HG03139 (cell line): ENCODE measurements around the gene GSX1.

Experiments
- ATAC-seq: cut with Tn5 transposase; IDR thresholded peaks from one replicate; pipeline ENCODE4 v1.9.1; 2021; ENCODE audit not compliant: unreplicated experiment

Gene GSX1

DNA sequence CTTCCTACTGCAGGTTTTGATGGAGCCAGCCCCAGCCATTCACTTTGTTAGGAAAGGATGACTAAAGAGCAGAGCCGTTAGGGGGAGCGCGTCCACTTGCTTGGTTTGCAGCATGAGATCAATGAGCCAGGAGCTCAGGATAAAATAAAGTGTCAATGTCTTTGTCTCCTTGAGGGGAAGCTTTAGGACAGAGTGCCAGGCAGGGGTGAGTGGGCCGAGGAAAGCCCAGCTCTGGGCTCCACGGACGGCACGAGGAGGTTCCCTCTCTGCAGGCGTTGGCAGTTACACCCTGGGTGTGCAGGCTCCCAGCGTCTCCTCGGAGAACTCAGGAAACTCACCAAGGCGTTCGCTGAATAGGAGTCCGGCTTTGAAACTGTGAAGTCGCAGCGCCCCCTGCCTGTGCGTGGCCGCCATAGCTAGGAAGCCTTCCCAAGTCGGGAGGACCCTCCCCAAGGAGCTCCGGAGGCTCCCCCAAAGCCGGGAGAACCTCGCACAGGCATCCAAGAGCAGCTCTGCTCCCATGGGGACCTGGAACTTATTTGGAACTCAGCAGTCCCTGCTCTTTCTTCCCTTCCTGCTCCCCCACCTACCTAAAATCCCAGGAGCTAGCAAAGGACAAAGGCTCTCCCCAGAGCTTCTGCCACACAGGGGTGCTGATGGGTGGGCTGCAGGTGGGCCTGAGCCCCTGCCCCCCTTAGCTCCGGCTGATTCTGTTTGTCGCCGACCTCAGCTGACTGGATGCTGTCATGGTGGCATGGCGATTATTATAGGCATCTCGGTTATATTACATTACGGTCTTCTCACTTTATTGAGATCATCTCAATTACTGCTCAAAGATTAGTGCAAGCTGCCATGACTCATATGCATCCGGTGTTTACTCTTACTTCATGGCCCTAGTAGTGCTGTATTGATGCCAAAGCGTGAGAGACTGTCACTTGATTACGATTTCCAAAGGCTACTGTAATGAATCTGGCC lies 34.4 kb downstream of the GSX1 start:
- no peak for ATAC-seq

DNA sequence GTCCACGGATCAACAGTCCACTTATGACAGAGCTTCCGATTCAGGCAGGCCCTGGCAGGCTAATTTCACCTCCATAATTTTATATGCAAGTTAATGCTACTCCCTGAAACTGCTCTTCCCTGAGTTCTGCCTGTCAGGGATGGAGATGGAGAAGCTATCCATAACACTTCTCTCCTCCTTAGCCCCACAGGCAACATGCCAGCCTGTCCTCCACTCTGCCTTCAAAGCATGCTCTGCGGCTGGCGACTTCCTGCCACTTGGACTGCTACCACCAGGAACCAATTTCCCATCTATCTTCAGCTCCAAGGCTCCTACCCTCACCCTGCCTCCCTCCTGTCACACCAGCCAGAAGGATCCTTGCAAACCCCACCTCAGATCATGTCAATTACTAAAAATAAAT lies 35.4 kb downstream of the GSX1 start:
- no peak for ATAC-seq

DNA sequence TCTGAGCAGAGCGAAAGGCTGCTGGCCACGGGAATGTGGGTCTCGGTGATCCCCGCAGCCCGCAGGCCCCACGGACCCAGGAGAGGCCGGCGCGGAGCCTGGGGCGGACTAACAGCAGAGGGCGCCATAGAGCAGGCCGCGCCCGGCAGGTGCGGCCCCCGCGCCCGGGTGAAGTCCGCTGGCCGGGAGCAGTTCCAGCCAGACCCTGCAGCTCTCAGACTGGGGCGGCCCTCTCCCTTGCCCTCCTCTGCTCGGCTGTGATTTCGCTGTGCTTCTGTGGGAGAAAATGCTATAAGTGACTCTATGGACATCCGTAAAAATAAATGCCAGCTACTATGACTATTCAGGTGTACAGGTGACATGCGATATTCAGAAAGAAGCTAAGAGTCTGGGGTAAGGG lies 37.7 kb downstream of the GSX1 start:
- no peak for ATAC-seq

DNA sequence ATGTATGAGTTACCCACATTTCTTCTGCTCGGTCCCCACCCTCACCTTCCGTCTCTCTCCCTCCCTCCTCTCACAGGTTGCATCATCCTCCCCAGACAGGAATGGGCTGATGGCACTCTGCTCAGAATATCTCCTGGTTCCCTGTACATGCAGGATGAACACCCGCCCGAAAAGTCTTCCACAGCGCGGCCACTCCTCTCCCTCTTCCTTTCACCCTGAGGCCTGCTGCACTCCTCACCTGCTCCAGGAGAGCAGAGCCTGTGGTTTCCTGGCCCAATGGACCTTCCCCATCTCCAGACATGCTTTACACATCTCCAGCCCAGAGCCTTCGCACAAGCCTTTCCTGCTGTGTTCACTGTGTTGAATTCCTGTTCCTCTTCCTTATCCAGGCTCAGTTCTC lies 40.9 kb downstream of the GSX1 start:
- ATAC-seq = no peak

DNA sequence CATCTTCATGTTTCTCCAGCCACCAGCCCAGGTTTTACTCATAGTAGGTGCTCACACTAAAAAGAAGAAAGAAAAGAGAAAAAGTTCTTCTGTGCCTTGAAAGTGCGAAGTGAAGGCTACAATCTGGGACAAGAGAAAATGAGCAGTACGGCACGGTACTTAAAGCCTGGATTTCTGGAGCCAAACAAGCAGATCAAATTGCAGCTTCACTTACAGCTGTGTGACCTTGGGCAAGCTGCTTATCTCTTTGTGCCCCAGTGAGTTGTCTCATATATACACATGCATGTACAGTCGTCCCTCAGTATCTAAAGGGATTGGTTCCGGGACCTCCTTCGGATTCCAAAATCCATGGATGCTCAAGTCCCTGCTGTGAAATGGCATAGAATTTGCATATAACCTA lies 41.8 kb downstream of the GSX1 start:
- no peak for ATAC-seq

DNA sequence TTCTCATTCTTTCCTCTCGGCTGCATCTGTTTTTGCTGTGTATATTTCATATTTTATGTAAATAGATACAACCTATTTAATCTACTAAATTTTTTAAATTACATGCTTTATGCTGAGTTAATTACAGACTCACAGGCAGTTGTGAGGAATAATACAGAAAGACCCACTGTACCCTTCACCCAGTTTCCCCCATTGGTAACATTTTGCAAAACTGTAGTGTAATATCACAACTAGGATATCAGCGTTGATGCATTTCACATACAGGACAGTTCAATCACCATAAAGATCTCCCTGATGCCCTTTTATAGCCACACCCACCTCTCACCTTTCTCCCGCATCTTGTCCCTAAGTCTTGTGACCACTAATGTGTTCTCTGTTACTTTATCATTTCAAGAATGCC lies 43.5 kb downstream of the GSX1 start:
- no peak for ATAC-seq

DNA sequence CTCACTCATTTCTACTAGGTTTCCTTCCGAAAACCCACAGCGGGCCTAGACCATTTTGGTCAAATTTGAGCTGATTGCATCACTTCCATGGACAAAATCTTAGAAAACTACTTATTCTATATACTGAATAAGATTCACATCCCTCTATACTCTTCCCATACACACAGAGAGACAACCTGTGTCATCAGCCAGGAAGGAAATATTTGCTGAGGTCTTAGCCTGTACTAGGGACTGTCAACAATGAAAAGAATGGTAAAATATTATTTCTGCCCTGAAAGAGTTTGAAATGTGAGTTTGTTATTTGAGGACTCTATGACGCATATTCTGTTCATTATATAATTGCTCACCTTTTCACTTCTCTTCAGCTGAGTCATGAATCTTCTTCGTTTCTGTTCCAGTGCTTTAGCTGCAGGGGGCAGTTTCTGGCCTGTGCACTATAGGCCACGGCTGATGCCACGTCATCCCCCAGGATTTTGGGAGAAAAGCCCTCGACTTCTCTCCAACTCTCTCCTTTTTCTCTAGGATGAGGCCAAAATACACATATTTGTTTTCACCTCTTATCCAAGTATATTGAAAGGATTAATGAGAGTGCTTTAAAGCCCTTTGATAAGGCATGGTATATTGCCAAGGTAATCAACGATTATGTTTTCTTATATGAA lies 47.7 kb downstream of the GSX1 start:
- ATAC-seq = no peak

DNA sequence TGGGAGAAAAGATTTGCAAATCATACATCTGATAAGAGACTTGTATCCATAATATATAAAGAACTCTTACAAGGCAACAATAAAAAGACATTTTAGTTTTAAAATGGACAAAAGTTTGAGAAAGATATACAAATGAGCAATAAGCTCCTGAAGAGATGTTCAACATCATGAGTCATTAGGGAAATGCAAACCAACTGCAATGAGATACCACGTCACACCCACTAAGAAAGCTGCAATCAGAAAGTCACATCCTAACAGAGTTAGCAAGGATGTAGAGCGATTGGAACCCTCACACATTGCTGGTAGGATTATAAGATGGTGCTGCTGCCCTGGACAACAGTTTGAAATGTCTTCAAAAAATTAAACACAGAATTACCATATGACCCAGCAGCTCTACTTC lies 50.3 kb downstream of the GSX1 start:
- no peak for ATAC-seq
